HepG2 (cell line): ENCODE results near the gene TCFL5. TPM values are rescaled to one million over a fixed set of nuclear protein-coding genes. Genes with fewer than 3 reads are reported as not detected.
A peak's percentile ranks its signal among the peaks of the same experiment; 100 is the strongest.

Experiments used
- TBP ChIP-seq: sonication (generic); formaldehyde crosslinking; IDR thresholded peaks from 2 replicates; pipeline ENCODE4 v1.5.0; 2020; ENCODE audit warnings: missing genetic modification reagents
- ZBTB40 ChIP-seq, 2 experiments: fragments of 450-650 bp in 1 of 2; sonication (generic) in 1 of 2; formaldehyde crosslinking in 1 of 2; IDR thresholded peaks; 2 replicates each; pipeline versions ENCODE4 v1.6.1 to v1.8.0; 2016 to 2022; ENCODE audit warnings: antibody characterized with exemption in 1 of 2, mild to moderate bottlenecking in 1 of 2, missing genetic modification reagents in 1 of 2
- ZNF326 ChIP-seq: sonication (generic); formaldehyde crosslinking; IDR thresholded peaks from 2 replicates; pipeline ENCODE4 v1.4.0; 2020; ENCODE audit warnings: missing genetic modification reagents, borderline replicate concordance
- polyA plus RNA-seq, 8 experiments: library from polyadenylated mRNA; depleted of rRNA in 3 of 8; stranded (reverse) in 7 of 8; unstranded in 1 of 8; fragments of >200 nt; fragmentation: Illumina TruSeq in 4 of 8; extraction: Trizol in 4 of 8; gene quantifications; 2 replicates each; pipeline versions ENCODE4 v1.2.1 to v1.2.3, GENCODE V29; 2011 to 2016; ENCODE audit warnings: low read depth in 4 of 8, missing spikeins in 1 of 8, mixed read lengths in 1 of 8; ENCODE audit not compliant: insufficient read depth in 1 of 8
- total RNA-seq, 5 experiments: library from RNA; depleted of rRNA; stranded (reverse); fragments of >200 nt; fragmentation: Illumina TruSeq; extraction: Trizol; gene quantifications; 2 replicates each; pipeline ENCODE4 v1.2.3, GENCODE V29; 2016; ENCODE audit warnings: low read depth in 1 of 5
- TF ChIP-seq, protein P1 (sequence below): sonication (generic); formaldehyde crosslinking; IDR thresholded peaks from one replicate; pipeline ENCODE4 v1.5.1; 2020; ENCODE audit warnings: mild to moderate bottlenecking, missing genetic modification reagents; ENCODE audit errors: not compliant biosample characterization

Gene TCFL5
- total and polyA plus RNA-seq, 2 of the 13 experiments (the other 11 are each of a cell fraction or from before 2014, with no cell fraction given) = 14.8 to 20.0 TPM

DNA sequence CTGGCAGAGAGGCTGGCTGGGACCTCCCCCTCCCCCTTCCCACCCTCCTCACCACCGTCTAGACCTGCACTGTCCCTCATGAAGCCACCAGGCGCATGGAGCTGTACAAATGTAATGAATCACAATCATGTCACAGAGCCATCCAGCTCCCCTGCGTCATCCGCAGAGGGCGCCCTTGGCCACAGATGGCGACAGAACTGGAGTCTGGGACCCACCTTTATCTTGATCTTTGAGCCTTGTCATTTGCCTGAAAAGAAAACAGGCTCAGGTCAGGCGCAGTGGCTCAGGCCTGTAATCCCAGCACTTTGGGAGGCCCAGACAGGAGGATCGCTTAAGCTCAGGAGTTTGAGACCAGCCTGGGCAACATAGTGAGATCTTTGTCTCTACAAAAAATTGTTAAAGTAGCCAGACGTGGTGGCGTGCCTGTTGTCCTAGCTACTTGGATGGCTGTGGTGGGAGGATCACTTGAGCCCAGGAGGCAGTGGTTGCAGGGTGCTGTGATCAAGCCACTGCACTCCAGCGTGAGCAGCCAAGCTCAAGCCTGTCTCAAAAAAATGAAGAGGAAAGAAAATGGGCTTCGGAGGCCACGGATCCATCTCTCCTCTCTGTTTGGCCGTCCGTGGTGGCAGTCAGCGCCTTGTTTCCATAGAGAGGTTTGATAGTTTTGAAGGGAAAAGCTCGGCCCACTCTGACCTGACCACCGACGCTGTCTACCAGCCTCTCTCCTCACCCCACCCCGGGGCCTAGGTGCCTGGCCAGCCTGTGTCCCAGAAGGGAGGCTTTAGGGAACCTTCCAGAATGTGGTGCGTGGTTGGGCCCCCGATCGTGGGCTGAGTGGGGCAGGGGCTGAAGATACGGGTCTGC lies 38.6 kb downstream of the TCFL5 start (continued):
- TF ChIP-seq TBP (CRISPR knock-in tag) (peak; percentile 61; the same call in 1 of the 2 replicates), ZNF326 (CRISPR knock-in tag) (0 out of 2 replicates have a peak, but pooled peaks have one; percentile 35), ZBTB40 (IDR thresholded peaks at IDR 0.05) (no peak), ZBTB40 (CRISPR knock-in tag; IDR thresholded peaks at IDR 0.05) (no peak; the same call in 1 of the 2 replicates)
- TF ChIP-seq, protein P1, sequence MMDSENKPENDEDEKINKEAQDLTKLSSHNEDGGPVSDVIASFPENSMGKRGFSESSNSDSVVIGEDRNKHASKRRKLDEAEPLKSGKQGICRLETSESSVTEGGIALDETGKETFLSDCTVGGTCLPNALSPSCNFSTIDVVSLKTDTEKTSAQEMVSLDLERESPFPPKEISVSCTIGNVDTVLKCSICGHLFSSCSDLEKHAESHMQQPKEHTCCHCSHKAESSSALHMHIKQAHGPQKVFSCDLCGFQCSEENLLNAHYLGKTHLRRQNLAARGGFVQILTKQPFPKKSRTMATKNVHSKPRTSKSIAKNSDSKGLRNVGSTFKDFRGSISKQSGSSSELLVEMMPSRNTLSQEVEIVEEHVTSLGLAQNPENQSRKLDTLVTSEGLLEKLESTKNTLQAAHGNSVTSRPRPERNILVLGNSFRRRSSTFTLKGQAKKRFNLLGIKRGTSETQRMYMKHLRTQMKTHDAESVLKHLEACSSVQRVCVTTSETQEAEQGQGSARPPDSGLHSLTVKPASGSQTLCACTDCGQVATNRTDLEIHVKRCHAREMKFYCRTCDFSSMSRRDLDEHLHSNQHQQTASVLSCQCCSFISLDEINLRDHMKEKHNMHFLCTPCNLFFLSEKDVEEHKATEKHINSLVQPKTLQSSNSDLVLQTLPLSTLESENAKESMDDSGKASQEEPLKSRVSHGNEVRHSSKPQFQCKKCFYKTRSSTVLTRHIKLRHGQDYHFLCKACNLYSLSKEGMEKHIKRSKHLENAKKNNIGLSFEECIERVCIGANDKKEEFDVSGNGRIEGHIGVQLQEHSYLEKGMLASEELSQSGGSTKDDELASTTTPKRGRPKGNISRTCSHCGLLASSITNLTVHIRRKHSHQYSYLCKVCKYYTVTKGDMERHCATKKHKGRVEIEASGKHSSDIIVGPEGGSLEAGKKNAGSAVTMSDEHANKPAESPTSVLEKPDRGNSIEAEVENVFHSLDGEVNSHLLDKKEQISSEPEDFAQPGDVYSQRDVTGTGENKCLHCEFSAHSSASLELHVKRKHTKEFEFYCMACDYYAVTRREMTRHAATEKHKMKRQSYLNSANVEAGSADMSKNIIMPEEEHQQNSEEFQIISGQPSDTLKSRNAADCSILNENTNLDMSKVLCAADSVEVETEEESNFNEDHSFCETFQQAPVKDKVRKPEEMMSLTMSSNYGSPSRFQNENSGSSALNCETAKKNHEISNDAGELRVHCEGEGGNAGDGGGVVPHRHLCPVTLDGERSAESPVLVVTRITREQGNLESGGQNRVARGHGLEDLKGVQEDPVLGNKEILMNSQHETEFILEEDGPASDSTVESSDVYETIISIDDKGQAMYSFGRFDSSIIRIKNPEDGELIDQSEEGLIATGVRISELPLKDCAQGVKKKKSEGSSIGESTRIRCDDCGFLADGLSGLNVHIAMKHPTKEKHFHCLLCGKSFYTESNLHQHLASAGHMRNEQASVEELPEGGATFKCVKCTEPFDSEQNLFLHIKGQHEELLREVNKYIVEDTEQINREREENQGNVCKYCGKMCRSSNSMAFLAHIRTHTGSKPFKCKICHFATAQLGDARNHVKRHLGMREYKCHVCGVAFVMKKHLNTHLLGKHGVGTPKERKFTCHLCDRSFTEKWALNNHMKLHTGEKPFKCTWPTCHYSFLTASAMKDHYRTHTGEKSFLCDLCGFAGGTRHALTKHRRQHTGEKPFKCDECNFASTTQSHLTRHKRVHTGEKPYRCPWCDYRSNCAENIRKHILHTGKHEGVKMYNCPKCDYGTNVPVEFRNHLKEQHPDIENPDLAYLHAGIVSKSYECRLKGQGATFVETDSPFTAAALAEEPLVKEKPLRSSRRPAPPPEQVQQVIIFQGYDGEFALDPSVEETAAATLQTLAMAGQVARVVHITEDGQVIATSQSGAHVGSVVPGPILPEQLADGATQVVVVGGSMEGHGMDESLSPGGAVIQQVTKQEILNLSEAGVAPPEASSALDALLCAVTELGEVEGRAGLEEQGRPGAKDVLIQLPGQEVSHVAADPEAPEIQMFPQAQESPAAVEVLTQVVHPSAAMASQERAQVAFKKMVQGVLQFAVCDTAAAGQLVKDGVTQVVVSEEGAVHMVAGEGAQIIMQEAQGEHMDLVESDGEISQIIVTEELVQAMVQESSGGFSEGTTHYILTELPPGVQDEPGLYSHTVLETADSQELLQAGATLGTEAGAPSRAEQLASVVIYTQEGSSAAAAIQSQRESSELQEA = peak; percentile 42
